ENCODE measurements around the gene NUDT15. TPM values are rescaled to one million over a fixed set of nuclear protein-coding genes. Genes with fewer than 3 reads are reported as not detected.

NUDT15 gene
- polyA plus RNA-seq, 3 donors, result 27.1 to 32.2 (median 27.7) TPM

GRCh38 chr13:48096670-48097069 is 59.1 kb downstream of the NUDT15 start:
- DNase-seq (ENCODE audit: low read depth in 3 of 3, low spot score in 2 of 3), result no peak

Other genes starting within 250 kb of the NUDT15 start
- 100 to 1,000 TPM; 103 to 127 (median 116) TPM for gene SUCLA2, start 36.5 kb upstream of the NUDT15 start, polyA plus RNA-seq (ENCODE audit: insufficient read length in 3 of 3)
- gene MED4, start 57.4 kb downstream of the NUDT15 start, polyA plus RNA-seq (ENCODE audit: insufficient read length in 3 of 3), result 100 to 1,000 TPM in 2 of 3 donors, 10 to 100 TPM in 1; 99.3 to 110 (median 107) TPM
- gene ITM2B, start 195.5 kb downstream of the NUDT15 start, polyA plus RNA-seq (ENCODE audit: insufficient read length in 3 of 3), result 1,000 to 10,000 TPM; 1,693 to 1,780 (median 1,762) TPM